GM21723 (cell line): ENCODE results near the gene SWAP70.

Source experiments
- ATAC-seq: cut with Tn5 transposase; IDR thresholded peaks from one replicate; pipeline ENCODE4 v1.9.1; 2021; ENCODE audit warnings: mild to moderate bottlenecking, moderate library complexity; ENCODE audit not compliant: unreplicated experiment

Gene SWAP70

GRCh38 chr11:9748361-9748970 is 84.6 kb downstream of the SWAP70 start:
- no peak for ATAC-seq

- no peak for ATAC-seq
These were observed 86.7 kb downstream of the SWAP70 start for GRCh38 chr11:9750551-9750950.

- no peak for ATAC-seq
These were observed 88.2 kb downstream of the SWAP70 start for GRCh38 chr11:9752091-9752490.

- ATAC-seq: no peak
These were observed 89.1 kb downstream of the SWAP70 start for GRCh38 chr11:9753021-9753420.

GRCh38 chr11:9754010-9754471 is 90.2 kb downstream of the SWAP70 start:
- ATAC-seq: no peak

- ATAC-seq: no peak
These were observed 91.8 kb downstream of the SWAP70 start for GRCh38 chr11:9755561-9756185.

GRCh38 chr11:9756461-9756860 is 92.6 kb downstream of the SWAP70 start:
- ATAC-seq: no peak

- ATAC-seq: no peak
These were observed 93.0 kb downstream of the SWAP70 start for GRCh38 chr11:9756878-9757277.

GRCh38 chr11:9757809-9758636 is 94.1 kb downstream of the SWAP70 start:
- ATAC-seq: peak; percentile 50

GRCh38 chr11:9758637-9759518 is 95.0 kb downstream of the SWAP70 start:
- ATAC-seq: peak; percentile 41

GRCh38 chr11:9759519-9760192 is 95.8 kb downstream of the SWAP70 start:
- peak; percentile 33 for ATAC-seq

GRCh38 chr11:9760193-9760575 is 96.3 kb downstream of the SWAP70 start:
- no peak for ATAC-seq

GRCh38 chr11:9761441-9761945 is 97.6 kb downstream of the SWAP70 start:
- no peak for ATAC-seq

- no peak for ATAC-seq
These were observed 98.7 kb downstream of the SWAP70 start for GRCh38 chr11:9762531-9762930.

GRCh38 chr11:9763301-9763700 is 99.4 kb downstream of the SWAP70 start:
- no peak for ATAC-seq

GRCh38 chr11:9765320-9766101 is 101.6 kb downstream of the SWAP70 start:
- no peak for ATAC-seq

GRCh38 chr11:9769621-9770020 is 105.7 kb downstream of the SWAP70 start:
- ATAC-seq: no peak

GRCh38 chr11:9771071-9771511 is 107.2 kb downstream of the SWAP70 start:
- ATAC-seq: no peak

- ATAC-seq: no peak
These were observed 108.3 kb downstream of the SWAP70 start for GRCh38 chr11:9772218-9772617.
